KMS-11 (cell line): ENCODE results near the gene ZDHHC21.

Experiments
- H2AFZ ChIP-seq: fragments of 200-600 bp; sonication (generic); 2 replicates; pipeline ENCODE4 v1.6.1; 2016; ENCODE audit warnings: antibody characterized with exemption, mixed run types, low read depth
- H3K27ac ChIP-seq: fragments of 200-600 bp; sonication (generic); 2 replicates; pipeline ENCODE4 v1.6.1; 2016; ENCODE audit warnings: mild to moderate bottlenecking, mixed run types
- H3K27me3 ChIP-seq: fragments of 200-600 bp; sonication (generic); 2 replicates; pipeline ENCODE4 v1.6.1; 2017; ENCODE audit warnings: mild to moderate bottlenecking, low read depth, mixed run types, moderate library complexity; ENCODE audit not compliant: insufficient read depth
- H3K36me3 ChIP-seq: fragments of 200-600 bp; sonication (generic); 2 replicates; pipeline ENCODE4 v1.6.1; 2017; ENCODE audit warnings: mild to moderate bottlenecking, mixed run types; ENCODE audit not compliant: insufficient read depth
- H3K4me1 ChIP-seq: fragments of 200-600 bp; sonication (generic); 2 replicates; pipeline ENCODE4 v1.6.1; 2016; ENCODE audit warnings: mild to moderate bottlenecking, low read depth, mixed run types; ENCODE audit not compliant: poor library complexity, severe bottlenecking
- H3K4me2 ChIP-seq: fragments of 200-600 bp; sonication (generic); 2 replicates; pipeline ENCODE4 v1.7.0; 2016; ENCODE audit warnings: mild to moderate bottlenecking, mixed run types
- H3K4me3 ChIP-seq: fragments of 200-600 bp; sonication (generic); IDR thresholded peaks from 2 replicates; pipeline ENCODE4 v1.6.1; 2017; ENCODE audit warnings: low read depth, low read length, mixed read lengths; ENCODE audit not compliant: insufficient read depth
- H3K79me2 ChIP-seq: fragments of 200-600 bp; sonication (generic); 2 replicates; pipeline ENCODE4 v1.6.1; 2016; ENCODE audit warnings: low read depth, mixed run types; ENCODE audit not compliant: insufficient read depth
- H3K9ac ChIP-seq: fragments of 200-600 bp; sonication (generic); 2 replicates; pipeline ENCODE4 v1.6.1; 2016; ENCODE audit warnings: mild to moderate bottlenecking, mixed run types
- H4K20me1 ChIP-seq: fragments of 200-600 bp; sonication (generic); 2 replicates; pipeline ENCODE4 v1.6.1; 2016; ENCODE audit warnings: mild to moderate bottlenecking, mixed run types; ENCODE audit not compliant: insufficient read depth
- CTCF ChIP-seq: fragments of 200-600 bp; sonication (generic); conservative IDR thresholded peaks from 2 replicates; pipeline ENCODE4 v1.6.1; 2017; ENCODE audit warnings: low read depth, mild to moderate bottlenecking, antibody characterized with exemption, low read length, moderate library complexity, mixed read lengths

The ZDHHC21 gene

GRCh38 chr9:14573319-14573718 lies 119.9 kb downstream of the ZDHHC21 start:
- H3K4me3 ChIP-seq, result no peak overlapping the region
- TF ChIP-seq CTCF, result no peak
- no peaks in the 10 kb centered on the region for H3K27me3 ChIP-seq
- no peaks in the 10 kb centered on the region for H3K4me1 ChIP-seq
- H4K20me1 ChIP-seq, result no peaks in the 10 kb centered on the region
- no peak overlapping the region for H3K4me2 ChIP-seq
- H3K36me3 ChIP-seq, result no peaks in the 10 kb centered on the region
- no peak overlapping the region for H3K9ac ChIP-seq
- H2AFZ ChIP-seq, result no peak overlapping the region
- H3K79me2 ChIP-seq, result no peaks in the 10 kb centered on the region
- H3K27ac ChIP-seq, result no peak overlapping the region

- Histone ChIP-seq H3K4me1 (peaks cover 7% of the 10 kb centered on the region), H3K27ac (no peak overlapping the region), H3K27me3 (no peaks in the 10 kb centered on the region), H3K9ac (no peak overlapping the region), H2AFZ (no peak overlapping the region), H4K20me1 (no peaks in the 10 kb centered on the region), H3K4me2 (no peak overlapping the region), H3K4me3 (no peak overlapping the region), H3K36me3 (no peaks in the 10 kb centered on the region), H3K79me2 (no peaks in the 10 kb centered on the region)
- no peak for TF ChIP-seq CTCF
Observed at GRCh38 chr9:14565352-14566016, 127.7 kb downstream of the ZDHHC21 start.

- no peak overlapping the region for H3K27ac ChIP-seq
- H3K79me2 ChIP-seq, result no peaks in the 10 kb centered on the region
- no peaks in the 10 kb centered on the region for H3K27me3 ChIP-seq
- H3K9ac ChIP-seq, result no peak overlapping the region
- no peaks in the 10 kb centered on the region for H4K20me1 ChIP-seq
- H3K4me1 ChIP-seq, result peaks cover 17% of the 10 kb centered on the region
- H3K4me2 ChIP-seq, result no peak overlapping the region
- no peak overlapping the region for H2AFZ ChIP-seq
- no peak overlapping the region for H3K4me3 ChIP-seq
- no peak for TF ChIP-seq CTCF
- no peaks in the 10 kb centered on the region for H3K36me3 ChIP-seq
Observed at GRCh38 chr9:14563902-14564624, 129.2 kb downstream of the ZDHHC21 start.

- H3K9ac ChIP-seq, result no peak overlapping the region
- TF ChIP-seq CTCF, result no peak
- no peak overlapping the region for H2AFZ ChIP-seq
- no peak overlapping the region for H3K4me3 ChIP-seq
- H3K36me3 ChIP-seq, result no peaks in the 10 kb centered on the region
- no peak overlapping the region for H3K27ac ChIP-seq
- H3K27me3 ChIP-seq, result no peaks in the 10 kb centered on the region
- peaks cover 17% of the 10 kb centered on the region for H3K4me1 ChIP-seq
- H3K79me2 ChIP-seq, result no peaks in the 10 kb centered on the region
- H4K20me1 ChIP-seq, result no peaks in the 10 kb centered on the region
- H3K4me2 ChIP-seq, result no peak overlapping the region
Observed at GRCh38 chr9:14561929-14562405, 131.3 kb downstream of the ZDHHC21 start.
